H1 (cell line): ENCODE measurements around the gene U2SURP. TPM values are rescaled to one million over a fixed set of nuclear protein-coding genes. Genes with fewer than 3 reads are reported as not detected.

Experiments used
- CTCF ChIA-PET: fragments of 300-600 bp; sonication (Branson Sonifier 250); formaldehyde crosslinking; loops from one replicate; lab custom pipeline; 2021; ENCODE audit not compliant: partially characterized antibody; lab: Charles Lee
- POLR2A ChIA-PET: fragments of 300-600 bp; sonication (Branson Sonifier 250); formaldehyde crosslinking; loops from one replicate; lab custom pipeline; 2021; ENCODE audit warnings: inconsistent platforms; ENCODE audit not compliant: partially characterized antibody; lab: Charles Lee
- DNase-seq, 2 experiments: peaks; one replicate each; pipeline versions ENCODE4 v3.0.0 to v3.0.0-alpha.2; 2010 to 2022; ENCODE audit warnings: low spot score in 2 of 2, low read depth in 1 of 2, mixed read lengths in 1 of 2
- FAIRE-seq: peaks from 2 replicates; lab custom pipeline; 2011; peaks lifted over from hg19 to GRCh38; lab: Jason Lieb, UNC
- H2AFZ ChIP-seq: 2 replicates; pipeline ENCODE4 v1.8.1; 2012; ENCODE audit warnings: low read length, inconsistent platforms
- H2AK5ac ChIP-seq: 2 replicates; pipeline ENCODE4 v1.6.1; 2013; ENCODE audit warnings: low read depth, low read length
- H2BK120ac ChIP-seq: replicated peaks from 2 replicates; pipeline ENCODE3; 2013; ENCODE audit warnings: low read depth, low read length, inconsistent platforms
- H2BK12ac ChIP-seq: 2 replicates; pipeline ENCODE4 v1.6.1; 2013; ENCODE audit warnings: low read depth, low read length
- H2BK15ac ChIP-seq: 2 replicates; pipeline ENCODE4 v1.6.1; 2013; ENCODE audit warnings: low read length
- H2BK20ac ChIP-seq: 2 replicates; pipeline ENCODE4 v1.6.1; 2013; ENCODE audit warnings: low read length
- H2BK5ac ChIP-seq: 2 replicates; pipeline ENCODE4 v1.6.1; 2013; ENCODE audit warnings: low read depth, low read length
- H3K14ac ChIP-seq: 2 replicates; pipeline ENCODE4 v1.6.1; 2013; ENCODE audit warnings: inconsistent platforms; ENCODE audit not compliant: insufficient read length
- H3K18ac ChIP-seq: 2 replicates; pipeline ENCODE4 v1.6.1; 2013; ENCODE audit warnings: low read length; ENCODE audit errors: extremely low read depth
- H3K23ac ChIP-seq: 2 replicates; pipeline ENCODE4 v1.6.1; 2013; ENCODE audit warnings: inconsistent platforms; ENCODE audit not compliant: insufficient read length
- H3K23me2 ChIP-seq: 2 replicates; pipeline ENCODE4 v1.6.1; 2013; ENCODE audit warnings: low read depth, low read length
- H3K27ac ChIP-seq: 2 replicates; pipeline ENCODE4 v1.6.1; 2011; ENCODE audit warnings: low read depth, low read length, inconsistent platforms
- H3K27me3 ChIP-seq, 4 experiments: replicated peaks in 1 of 4; 1 replicate in 1 of 4; 2 replicates in 3 of 4; pipeline versions ENCODE4 v1.6.1 to v1.8.1; 2011 to 2013; ENCODE audit warnings: low read length in 3 of 4, mild to moderate bottlenecking in 3 of 4, inconsistent platforms in 2 of 4, mixed read lengths in 2 of 4, moderate library complexity in 1 of 4; ENCODE audit not compliant: control insufficient read depth in 3 of 4, insufficient read depth in 3 of 4; ENCODE audit errors: extremely low read depth in 1 of 4
- H3K36me3 ChIP-seq, 4 experiments: 2 replicates each; pipeline versions ENCODE4 v1.6.1 to v1.8.1; 2011 to 2013; ENCODE audit warnings: mild to moderate bottlenecking in 4 of 4, low read length in 3 of 4, moderate library complexity in 2 of 4, control low read depth in 1 of 4, inconsistent platforms in 1 of 4; ENCODE audit not compliant: insufficient read depth in 4 of 4, control insufficient read depth in 2 of 4
- H3K4ac ChIP-seq: replicated peaks from 2 replicates; pipeline ENCODE3; 2013; ENCODE audit warnings: low read length, low read depth, mixed read lengths, inconsistent platforms; ENCODE audit not compliant: insufficient read length
- H3K4me1 ChIP-seq, 4 experiments: replicated peaks in 1 of 4; 1 replicate in 1 of 4; 2 replicates in 3 of 4; pipeline versions ENCODE4 v1.6.1 to v1.8.1; 2011 to 2013; ENCODE audit warnings: low read length in 3 of 4, inconsistent platforms in 2 of 4, mixed read lengths in 1 of 4; ENCODE audit not compliant: insufficient read depth in 4 of 4, control insufficient read depth in 3 of 4
- H3K4me2 ChIP-seq, 2 experiments: 2 replicates each; pipeline versions ENCODE4 v1.6.1 to v1.8.1; 2011 to 2013; ENCODE audit warnings: low read depth in 2 of 2, low read length in 2 of 2, control low read depth in 1 of 2, inconsistent platforms in 1 of 2, mild to moderate bottlenecking in 1 of 2; ENCODE audit not compliant: insufficient read depth in 1 of 2
- H3K4me3 ChIP-seq, 4 experiments: fragments of 200-600, 300-600 bp in 1 of 4; sonication (generic), shearing (Covaris generic), sonication (Bioruptor Twin) in 1 of 4; 2 replicates each; pipeline versions ENCODE4 v1.5.1 to v1.8.1; 2011 to 2016; ENCODE audit warnings: low read length in 4 of 4, low read depth in 3 of 4, control low read depth in 2 of 4, inconsistent platforms in 2 of 4, mild to moderate bottlenecking in 2 of 4, mixed read lengths in 1 of 4, moderate library complexity in 1 of 4; ENCODE audit not compliant: insufficient read depth in 2 of 4; ENCODE audit errors: extremely low read depth in 1 of 4
- H3K56ac ChIP-seq: replicated peaks from 2 replicates; pipeline ENCODE3; 2013; ENCODE audit warnings: low read depth, mild to moderate bottlenecking, mixed read lengths, low read length, inconsistent platforms; ENCODE audit not compliant: insufficient read length
- H3K79me1 ChIP-seq: 2 replicates; pipeline ENCODE4 v1.6.1; 2013; ENCODE audit warnings: low read depth, low read length, control low read depth
- H3K79me2 ChIP-seq, 2 experiments: 2 replicates each; pipeline versions ENCODE4 v1.6.1 to v1.8.1; 2012 to 2013; ENCODE audit warnings: low read length in 2 of 2, mild to moderate bottlenecking in 2 of 2, inconsistent platforms in 1 of 2; ENCODE audit not compliant: insufficient read depth in 2 of 2, control insufficient read depth in 1 of 2
- H3K9ac ChIP-seq, 4 experiments: replicated peaks in 1 of 4; 1 replicate in 1 of 4; 2 replicates in 3 of 4; pipeline versions ENCODE4 v1.6.1 to v1.8.1; 2011 to 2013; ENCODE audit warnings: low read depth in 3 of 4, low read length in 3 of 4, control low read depth in 2 of 4, mild to moderate bottlenecking in 2 of 4, moderate library complexity in 2 of 4, inconsistent platforms in 1 of 4; ENCODE audit errors: extremely low read depth in 1 of 4
- H3K9me3 ChIP-seq, 2 experiments: 2 replicates each; pipeline versions ENCODE4 v1.6.1 to v1.8.1; 2012 to 2013; ENCODE audit warnings: mild to moderate bottlenecking in 2 of 2, moderate library complexity in 2 of 2, control low read depth in 1 of 2, inconsistent platforms in 1 of 2, low read depth in 1 of 2, low read length in 1 of 2, mixed read lengths in 1 of 2; ENCODE audit not compliant: insufficient read depth in 2 of 2
- H4K20me1 ChIP-seq, 2 experiments: replicated peaks in 1 of 2; 2 replicates each; pipeline versions ENCODE3 to v1.8.1; 2011 to 2013; ENCODE audit warnings: inconsistent platforms in 2 of 2, low read length in 2 of 2, mild to moderate bottlenecking in 1 of 2; ENCODE audit not compliant: insufficient read depth in 2 of 2, control insufficient read depth in 1 of 2
- H4K5ac ChIP-seq: 2 replicates; pipeline ENCODE4 v1.6.1; 2013; ENCODE audit warnings: low read length, low read depth, mixed read lengths, inconsistent platforms; ENCODE audit not compliant: insufficient read length
- H4K8ac ChIP-seq: 2 replicates; pipeline ENCODE4 v1.8.0; 2013; ENCODE audit warnings: mild to moderate bottlenecking, moderate library complexity, low read length, inconsistent platforms; ENCODE audit not compliant: insufficient read depth; ENCODE audit errors: extremely low read depth
- H4K91ac ChIP-seq: replicated peaks from 2 replicates; pipeline ENCODE3; 2013; ENCODE audit warnings: low read length, mixed read lengths, inconsistent platforms; ENCODE audit not compliant: insufficient read length
- CBX5 ChIP-seq: fragments of 300-800, 300-1000 bp; sonication (generic); IDR thresholded peaks from 2 replicates; pipeline ENCODE4 v1.7.1; 2016; ENCODE audit warnings: antibody characterized with exemption, low read length, low read depth
- CREB1 ChIP-seq: IDR thresholded peaks from 2 replicates; pipeline ENCODE4 v1.6.1; 2012; ENCODE audit warnings: inconsistent platforms
- POU5F1 ChIP-seq: IDR thresholded peaks from 2 replicates; pipeline ENCODE4 v1.6.1; 2011; ENCODE audit warnings: low read depth, mild to moderate bottlenecking, low read length, moderate library complexity
- SP4 ChIP-seq: IDR thresholded peaks from 2 replicates; pipeline ENCODE4 v1.6.1; 2012; ENCODE audit warnings: low read length, inconsistent platforms
- WGBS, 2 experiments: shearing (Covaris generic) in 1 of 2; methylation state at CpG; one replicate each; pipeline versions ENCODE4 v1.1.6 to v1.1.7; 2013 to 2015; ENCODE audit warnings: low lambda C conversion rate in 2 of 2, mixed read lengths in 2 of 2, inconsistent platforms in 1 of 2, low coverage in 1 of 2, missing lambda C conversion rate in 1 of 2; ENCODE audit not compliant: insufficient replicate concordance in 2 of 2, insufficient coverage in 1 of 2, insufficient read length in 1 of 2; ENCODE audit errors: extremely low coverage in 1 of 2, missing lambda C conversion rate in 1 of 2; 5-methylcytosine and 5-hydroxymethylcytosine counted together
- polyA plus RNA-seq, 7 experiments: library from polyadenylated mRNA; depleted of rRNA in 3 of 7; stranded (reverse) in 5 of 7; unstranded in 2 of 7; fragments of >200 nt in 5 of 7; fragments of 200-250 nt in 2 of 7; gene quantifications; 1 replicate in 5 of 7; 2 replicates in 1 of 7; 4 replicates in 1 of 7; pipeline versions ENCODE4 v1.2.1 to v1.2.3, GENCODE V29; 2011 to 2013; ENCODE audit warnings: missing spikeins in 2 of 7, mixed read lengths in 2 of 7
- total RNA-seq: library from RNA; stranded (reverse); fragmentation: NEBNext Ultra II Directional; extraction: Animal tissue kit (Norgen Biotek cat#: 25700); gene quantifications from 2 replicates; pipeline ENCODE4 v1.2.1, GENCODE V29; 2021

U2SURP gene
- total and polyA plus RNA-seq, 2 of the 8 experiments (the other 6 are each of a cell fraction or from before 2014, with no cell fraction given) = 22.2 to 167 TPM

- H4K91ac ChIP-seq = no peak overlapping the region
- no peak overlapping the region for H2BK12ac ChIP-seq
- no peak overlapping the region for H2BK15ac ChIP-seq
- H2BK5ac ChIP-seq = no peak overlapping the region
- no peak overlapping the region for H2BK120ac ChIP-seq
- H4K8ac ChIP-seq = no peak overlapping the region
- H4K5ac ChIP-seq = no peak overlapping the region
- no peaks in the 10 kb centered on the region for H3K27me3 ChIP-seq
- FAIRE-seq (no peak), DNase-seq (no peak)
- no peak overlapping the region for H3K4me3 ChIP-seq
- no peak overlapping the region for H2AFZ ChIP-seq
- H3K9ac ChIP-seq = no peak overlapping the region
- no peak overlapping the region for H3K56ac ChIP-seq
- peaks cover 0 to 2% of the 10 kb centered on the region in 2 experiments for H4K20me1 ChIP-seq
- no peaks in the 10 kb centered on the region for H3K23me2 ChIP-seq
- WGBS, 2 experiments = 94% methylated on average over 3 of the region's 3 CpGs; no CpG with 5 or more reads in 1 of the 2 experiments
- CTCF ChIA-PET = no interaction called here
- no peak overlapping the region for H2BK20ac ChIP-seq
- H3K9me3 ChIP-seq = no peaks in the 10 kb centered on the region
- peaks cover 0 to 2% of the 10 kb centered on the region in 2 experiments; a peak in 1 of 4 replicates for H3K79me2 ChIP-seq
- H3K18ac ChIP-seq = no peak overlapping the region
- POLR2A ChIA-PET = no interaction called here
- no peaks in the 10 kb centered on the region for H3K79me1 ChIP-seq
- H3K4me1 ChIP-seq = no peaks in the 10 kb centered on the region
- H3K14ac ChIP-seq = no peak overlapping the region
- no peak overlapping the region for H3K4ac ChIP-seq
- H2AK5ac ChIP-seq = no peak overlapping the region
- H3K4me2 ChIP-seq = no peak overlapping the region
- TF ChIP-seq POU5F1 (no peak), CREB1 (no peak), CBX5 (no peak), SP4 (no peak)
- H3K27ac ChIP-seq = no peak overlapping the region
- peaks cover 5 to 81% (median 40%) of the 10 kb centered on the region in 4 experiments for H3K36me3 ChIP-seq
- H3K23ac ChIP-seq = no peak overlapping the region
Observed at GRCh38 chr3:143035466-143036211, 34.3 kb downstream of the U2SURP start.
